ENCODE data around the gene FGD5.

Gene FGD5

GRCh38 chr3:14918356-14918860 lies 99.6 kb downstream of the FGD5 start:
- TF ChIP-seq, protein P1, sequence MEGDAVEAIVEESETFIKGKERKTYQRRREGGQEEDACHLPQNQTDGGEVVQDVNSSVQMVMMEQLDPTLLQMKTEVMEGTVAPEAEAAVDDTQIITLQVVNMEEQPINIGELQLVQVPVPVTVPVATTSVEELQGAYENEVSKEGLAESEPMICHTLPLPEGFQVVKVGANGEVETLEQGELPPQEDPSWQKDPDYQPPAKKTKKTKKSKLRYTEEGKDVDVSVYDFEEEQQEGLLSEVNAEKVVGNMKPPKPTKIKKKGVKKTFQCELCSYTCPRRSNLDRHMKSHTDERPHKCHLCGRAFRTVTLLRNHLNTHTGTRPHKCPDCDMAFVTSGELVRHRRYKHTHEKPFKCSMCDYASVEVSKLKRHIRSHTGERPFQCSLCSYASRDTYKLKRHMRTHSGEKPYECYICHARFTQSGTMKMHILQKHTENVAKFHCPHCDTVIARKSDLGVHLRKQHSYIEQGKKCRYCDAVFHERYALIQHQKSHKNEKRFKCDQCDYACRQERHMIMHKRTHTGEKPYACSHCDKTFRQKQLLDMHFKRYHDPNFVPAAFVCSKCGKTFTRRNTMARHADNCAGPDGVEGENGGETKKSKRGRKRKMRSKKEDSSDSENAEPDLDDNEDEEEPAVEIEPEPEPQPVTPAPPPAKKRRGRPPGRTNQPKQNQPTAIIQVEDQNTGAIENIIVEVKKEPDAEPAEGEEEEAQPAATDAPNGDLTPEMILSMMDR (IDR thresholded peaks at IDR 0.05; ENCODE audit: low read depth, low read length) = no peak
- no peak for DNase-seq (ENCODE audit: low read depth, low spot score)
- in situ Hi-C loops (cut with HindIII; ENCODE audit: low sequenced_read_pairs) = no loop called here
- no peak overlapping the region for H3K4me3 ChIP-seq (ENCODE audit: low read depth, low read length)

GRCh38 chr3:14920536-14920935 lies 101.8 kb downstream of the FGD5 start:
- no peak overlapping the region for H3K4me3 ChIP-seq (ENCODE audit: low read depth, low read length)
- in situ Hi-C loops (cut with HindIII; ENCODE audit: low sequenced_read_pairs) = no loop called here
- no peak for DNase-seq (ENCODE audit: low read depth, low spot score)
- TF ChIP-seq, protein P1 (IDR thresholded peaks at IDR 0.05; ENCODE audit: low read depth, low read length) = no peak

DNA sequence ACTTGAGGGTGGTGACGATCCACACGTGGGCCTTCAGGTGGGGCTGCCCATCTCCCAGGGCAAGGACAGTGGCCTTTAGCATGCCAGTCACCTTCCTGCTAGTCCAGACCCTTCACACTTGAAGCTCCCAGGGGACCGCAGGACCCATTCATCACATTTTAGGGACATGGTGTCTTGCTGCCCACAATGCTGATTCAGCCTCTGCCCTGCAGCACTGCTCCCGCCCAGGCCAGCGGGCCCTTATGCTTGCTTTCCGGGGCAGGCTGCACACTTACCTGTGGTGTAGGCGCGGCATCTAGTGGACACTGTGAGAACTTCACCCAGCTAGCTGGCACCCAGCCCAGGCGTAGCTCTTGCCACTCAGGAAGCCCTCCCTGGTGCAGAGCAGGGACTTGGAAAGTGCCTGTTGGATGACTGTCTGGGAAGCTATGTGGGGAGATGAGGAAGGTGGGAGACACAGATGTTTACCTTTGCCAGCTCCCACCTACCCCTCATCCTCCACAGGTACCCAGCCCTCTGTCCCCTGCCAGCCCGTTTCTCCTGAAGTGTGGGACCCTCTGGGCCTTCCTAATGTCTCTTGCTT lies 102.4 kb downstream of the FGD5 start:
- in situ Hi-C loops (cut with HindIII; ENCODE audit: low sequenced_read_pairs) = no loop called here
- H3K4me3 ChIP-seq (ENCODE audit: low read depth, low read length) = no peak overlapping the region
- peak; percentile 86 for DNase-seq (ENCODE audit: low read depth, low spot score)
- TF ChIP-seq, protein P1 (IDR thresholded peaks at IDR 0.05; ENCODE audit: low read depth, low read length) = peak; percentile 94

DNA sequence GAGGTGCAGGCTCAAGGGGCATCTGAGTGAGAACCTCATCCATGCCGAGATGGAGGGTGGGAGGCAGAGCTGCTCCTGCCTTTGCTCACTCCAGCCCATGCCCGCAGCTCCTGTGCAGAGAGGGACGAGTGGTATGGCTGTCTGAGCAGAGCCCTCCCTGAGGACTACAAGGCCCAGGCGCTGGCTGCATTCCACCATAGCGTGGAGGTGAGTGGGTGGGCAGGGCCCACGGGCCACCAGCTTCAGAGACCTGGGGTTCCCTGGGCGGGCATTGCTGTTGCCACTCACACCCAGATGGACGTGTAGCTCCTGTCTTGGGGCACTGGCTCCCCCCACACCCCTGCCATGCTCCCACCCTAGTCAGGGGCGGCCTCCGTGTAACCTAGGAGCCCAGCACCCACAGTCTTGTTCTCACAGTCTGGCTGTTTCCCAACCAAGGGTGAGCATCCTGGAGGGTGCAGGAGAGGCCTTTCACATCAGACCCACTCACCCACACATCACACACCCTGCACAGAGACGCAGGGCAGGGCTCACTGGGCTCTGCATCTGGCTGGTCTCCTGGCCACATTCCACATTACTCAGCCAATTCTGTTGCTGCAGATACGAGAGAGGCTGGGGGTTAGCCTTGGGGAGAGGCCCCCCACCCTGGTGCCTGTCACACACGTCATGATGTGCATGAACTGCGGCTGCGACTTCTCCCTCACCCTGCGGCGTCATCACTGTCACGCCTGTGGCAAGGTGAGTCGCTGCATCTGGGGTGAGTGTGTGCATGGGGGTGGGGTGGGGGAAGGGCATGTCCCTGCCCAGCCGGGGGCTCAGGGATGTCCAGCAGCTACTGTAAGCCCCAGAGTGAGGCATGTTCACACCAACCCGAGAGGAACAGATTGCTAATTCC lies 103.3 kb downstream of the FGD5 start:
- TF ChIP-seq, protein P1 (IDR thresholded peaks at IDR 0.05; ENCODE audit: low read depth, low read length) = no peak
- DNase-seq (ENCODE audit: low read depth, low spot score) = no peak
- no peak overlapping the region for H3K4me3 ChIP-seq (ENCODE audit: low read depth, low read length)
- in situ Hi-C loops (cut with HindIII; ENCODE audit: low sequenced_read_pairs) = no loop called here

- DNase-seq (ENCODE audit: low read depth, low spot score) = no peak
- H3K4me3 ChIP-seq (ENCODE audit: low read depth, low read length) = no peak overlapping the region
- in situ Hi-C loops (cut with HindIII; ENCODE audit: low sequenced_read_pairs) = no loop called here
- TF ChIP-seq, protein P1 (IDR thresholded peaks at IDR 0.05; ENCODE audit: low read depth, low read length) = no peak
Observed at GRCh38 chr3:14922863-14923262, 104.1 kb downstream of the FGD5 start.

GRCh38 chr3:14923476-14923875 lies 104.7 kb downstream of the FGD5 start:
- TF ChIP-seq, protein P1 (IDR thresholded peaks at IDR 0.05; ENCODE audit: low read depth, low read length) = no peak
- in situ Hi-C loops (cut with HindIII; ENCODE audit: low sequenced_read_pairs) = no loop called here
- no peak for DNase-seq (ENCODE audit: low read depth, low spot score)
- no peak overlapping the region for H3K4me3 ChIP-seq (ENCODE audit: low read depth, low read length)
